Body of pancreas (tissue), 4 donors: Measurements from ENCODE around the gene KRT24. TPM values are rescaled to one million over a fixed set of nuclear protein-coding genes. Genes with fewer than 3 reads are reported as not detected.

Experiments used
- ATAC-seq: fragments of 150-250 bp; one replicate; pipeline ENCODE4 v1.9.1; 2016
- DNase-seq, 4 donors: peaks; one replicate each; pipeline ENCODE4 v3.0.0-alpha.2; 2019
- H3K27ac ChIP-seq, 4 donors: fragments of 200-600 bp; sonication (generic); 1 replicate in 3 of 4; 2 replicates in 1 of 4; pipeline versions ENCODE4 v1.5.1 to v1.6.1; 2016 to 2019; ENCODE audit warnings: mild to moderate bottlenecking in 1 of 4, mixed read lengths in 1 of 4, moderate library complexity in 1 of 4
- H3K27me3 ChIP-seq, 2 donors: fragments of 200-600 bp; sonication (generic); one replicate each; pipeline ENCODE4 v1.6.0; 2016; ENCODE audit warnings: mild to moderate bottlenecking in 1 of 2
- H3K36me3 ChIP-seq, 2 donors: fragments of 200-600 bp; sonication (generic); replicated peaks in 1 of 2; 2 replicates each; pipeline ENCODE4 v1.5.1; 2016; ENCODE audit warnings: low read depth in 2 of 2; ENCODE audit not compliant: insufficient read depth in 1 of 2
- H3K4me1 ChIP-seq: fragments of 200-600 bp; sonication (generic); one replicate; pipeline ENCODE4 v1.6.0; 2016
- H3K4me3 ChIP-seq, 2 donors: fragments of 200-600 bp; sonication (generic); 1 replicate in 1 of 2; 2 replicates in 1 of 2; pipeline ENCODE4 v1.5.1; 2016 to 2019
- H3K9me3 ChIP-seq, 3 donors: fragments of 200-600 bp; sonication (generic); 1 replicate in 2 of 3; 2 replicates in 1 of 3; pipeline ENCODE4 v1.5.1; 2016
- CTCF ChIP-seq, 7 experiments: fragments of 450-650 bp in 4 of 7; fragments of 200-600 bp in 3 of 7; sonication (generic) in 3 of 7; IDR thresholded peaks; one replicate each; pipeline ENCODE4 v1.5.1; 2016 to 2019; ENCODE audit warnings: antibody characterized with exemption in 7 of 7
- POLR2A ChIP-seq, 3 donors: fragments of 450-650 bp; IDR thresholded peaks; one replicate each; pipeline ENCODE4 v1.6.1; 2016; ENCODE audit warnings: antibody characterized with exemption in 3 of 3, mild to moderate bottlenecking in 2 of 3
- WGBS, 2 donors: methylation state at CpG; one replicate each; pipeline ENCODE4 v1.1.5; 2017; 5-methylcytosine and 5-hydroxymethylcytosine counted together
- intact Hi-C: fragments of 100-400 bp; cut with DNase I; formaldehyde crosslinking; loops from one replicate; pipeline ENCODE4 v1.15.1; 2023
- total RNA-seq, 2 donors: library from RNA; depleted of rRNA; stranded (reverse); fragments of >200 nt; gene quantifications; one replicate each; pipeline ENCODE4 v1.1.0, GENCODE V29; 2016

KRT24 gene
- total RNA-seq, 2 donors from 2014 or later = not detected

GRCh38 chr17:40699371-40699770 lies 4.2 kb downstream of the KRT24 start:
- Histone ChIP-seq H3K9me3 (no peaks in the 10 kb centered on the region), H3K36me3 (no peaks in the 10 kb centered on the region), H3K27ac (no peak overlapping the region), H3K4me1 (peaks cover 21% of the 10 kb centered on the region), H3K4me3 (no peak overlapping the region), H3K27me3 (no peaks in the 10 kb centered on the region)
- intact Hi-C loops = no loop called here
- TF ChIP-seq CTCF (IDR thresholded peaks at IDR 0.05) (no peak), POLR2A (IDR thresholded peaks at IDR 0.05) (no peak)
- DNase-seq (no peak), ATAC-seq (no peak)
- 50% methylated on average over 9 of the region's 9 CpGs for WGBS, 2 donors

- TF ChIP-seq CTCF (IDR thresholded peaks at IDR 0.05) (no peak), POLR2A (IDR thresholded peaks at IDR 0.05) (no peak)
- no peaks in the 10 kb centered on the region for H3K36me3 ChIP-seq
- intact Hi-C loops = no loop called here
Observed at GRCh38 chr17:40697297-40697696, 6.3 kb downstream of the KRT24 start.

GRCh38 chr17:40696651-40697072 lies 6.9 kb downstream of the KRT24 start:
- WGBS, 2 donors = 37 to 49% methylated on average over 3 of the region's 3 CpGs
- H3K27ac ChIP-seq = peak overlapping the region in 3 of 4 donors; percentile 49 to 75 (median 57)

More at GRCh38 chr17:40697297-40697696, 6.3 kb downstream of the KRT24 start:
- WGBS, 2 donors = 34 to 44% methylated on average over 7 of the region's 7 CpGs
- Histone ChIP-seq H3K9me3 (no peaks in the 10 kb centered on the region), H3K4me3 (no peak overlapping the region), H3K27me3 (no peaks in the 10 kb centered on the region), H3K4me1 (peaks cover 26% of the 10 kb centered on the region), H3K27ac (peak overlapping the region in 2 of 4 donors; percentile 4 to 57)
- DNase-seq = no peak
- no peak for ATAC-seq

GRCh38 chr17:40695874-40696472 lies 7.6 kb downstream of the KRT24 start:
- Histone ChIP-seq H3K4me1 (peaks cover 26% of the 10 kb centered on the region), H3K36me3 (no peaks in the 10 kb centered on the region), H3K27me3 (no peaks in the 10 kb centered on the region), H3K9me3 (no peaks in the 10 kb centered on the region), H3K4me3 (no peak overlapping the region), H3K27ac (peak overlapping the region in 3 of 4 donors; percentile 49 to 75 (median 57))
- no peak for TF ChIP-seq CTCF (IDR thresholded peaks at IDR 0.05)
- no peak for TF ChIP-seq POLR2A (IDR thresholded peaks at IDR 0.05)
- intact Hi-C loops = no loop called here
- ATAC-seq (no peak), DNase-seq (no peak)
- WGBS, 2 donors = 53 to 58% methylated on average over 6 of the region's 6 CpGs

More at GRCh38 chr17:40696651-40697072, 6.9 kb downstream of the KRT24 start:
- TF ChIP-seq POLR2A (IDR thresholded peaks at IDR 0.05) (no peak), CTCF (IDR thresholded peaks at IDR 0.05) (no peak)
- Histone ChIP-seq H3K27me3 (no peaks in the 10 kb centered on the region), H3K36me3 (no peaks in the 10 kb centered on the region), H3K4me1 (peaks cover 26% of the 10 kb centered on the region), H3K4me3 (no peak overlapping the region), H3K9me3 (no peaks in the 10 kb centered on the region)
- ATAC-seq (no peak), DNase-seq (no peak)
- intact Hi-C loops = no loop called here

GRCh38 chr17:40694584-40694983 lies 9.0 kb downstream of the KRT24 start:
- ATAC-seq (no peak), DNase-seq (no peak)
- Histone ChIP-seq H3K4me3 (no peak overlapping the region), H3K27ac (peak overlapping the region in 2 of 4 donors; percentile 45 to 49), H3K36me3 (no peaks in the 10 kb centered on the region), H3K27me3 (no peaks in the 10 kb centered on the region), H3K9me3 (no peaks in the 10 kb centered on the region), H3K4me1 (peaks cover 26% of the 10 kb centered on the region)
- intact Hi-C loops = no loop called here
- TF ChIP-seq CTCF (IDR thresholded peaks at IDR 0.05) (no peak), POLR2A (IDR thresholded peaks at IDR 0.05) (no peak)
- WGBS, 2 donors = 50 to 57% methylated on average over 9 of the region's 9 CpGs
